Superior temporal gyrus (tissue), 1 donor: Measurements from ENCODE around the gene ATP8B3.
A peak's percentile ranks its signal among the peaks of the same experiment; 100 is the strongest.

Source experiments
- DNase-seq: peaks from one replicate; pipeline ENCODE4 v3.0.0-alpha.2; 2016; ENCODE audit errors: extremely low spot score

ATP8B3 gene

GRCh38 chr19:1811942-1812425 is at the start of gene ATP8B3:
ATP8B3 (minus strand) TSS chr19:1812276; CDS start chr19:1811736, 540 bp downstream.
- no peak for DNase-seq

GRCh38 chr19:1861599-1862031 is 49.5 kb upstream of the ATP8B3 start:
- no peak for DNase-seq

GRCh38 chr19:1860821-1861598 is 48.9 kb upstream of the ATP8B3 start:
- no peak for DNase-seq

- peak; percentile 55 for DNase-seq
Measured at GRCh38 chr19:1860042-1860775, 48.1 kb upstream of the ATP8B3 start.

- no peak for DNase-seq
Measured at GRCh38 chr19:1859331-1859781, 47.3 kb upstream of the ATP8B3 start.

GRCh38 chr19:1858412-1859081 is 46.5 kb upstream of the ATP8B3 start:
- DNase-seq, result no peak

GRCh38 chr19:1857648-1858326 is 45.7 kb upstream of the ATP8B3 start:
- DNase-seq, result no peak

GRCh38 chr19:1856698-1857603 is 44.9 kb upstream of the ATP8B3 start:
- DNase-seq, result no peak

- no peak for DNase-seq
Measured at GRCh38 chr19:1856345-1856697, 44.2 kb upstream of the ATP8B3 start.

- no peak for DNase-seq
Measured at GRCh38 chr19:1855828-1856255, 43.8 kb upstream of the ATP8B3 start.

- no peak for DNase-seq
Measured at GRCh38 chr19:1855040-1855827, 43.2 kb upstream of the ATP8B3 start.

GRCh38 chr19:1854542-1855039 is 42.5 kb upstream of the ATP8B3 start:
- DNase-seq, result no peak

- no peak for DNase-seq
Measured at GRCh38 chr19:1854039-1854541, 42.0 kb upstream of the ATP8B3 start.

- DNase-seq, result no peak
Measured at GRCh38 chr19:1853295-1854038, 41.4 kb upstream of the ATP8B3 start.

GRCh38 chr19:1852581-1853128 is 40.6 kb upstream of the ATP8B3 start:
- DNase-seq, result no peak

- DNase-seq, result no peak
Measured at GRCh38 chr19:1851654-1852580, 39.8 kb upstream of the ATP8B3 start.
